ENCODE data around the gene CD96. TPM values are rescaled to one million over a fixed set of nuclear protein-coding genes. Genes with fewer than 3 reads are reported as not detected.

Gene CD96
- total RNA-seq, 2 experiments from 2014 or later = not detected

DNA sequence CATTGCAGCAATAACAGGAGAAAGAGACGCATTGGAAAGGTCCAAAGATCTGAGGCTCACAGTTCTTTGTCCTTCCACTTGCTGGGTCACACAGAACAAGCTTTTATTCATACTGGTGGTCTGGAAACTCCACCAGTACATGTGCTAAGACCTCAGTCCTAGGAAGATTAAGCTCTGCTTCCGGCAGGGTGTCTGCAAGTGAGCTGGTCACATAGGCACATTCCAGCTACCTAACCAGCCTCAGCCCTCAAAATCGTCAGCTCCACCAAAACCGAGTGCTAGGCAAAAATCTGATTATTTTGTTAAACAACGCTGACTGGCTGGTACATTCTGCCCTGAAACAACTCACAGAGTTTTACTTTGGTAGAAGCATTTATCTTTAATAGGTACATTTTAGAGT, 50.9 kb downstream of the CD96 start:
- no peak overlapping the region for H3K4me2 ChIP-seq (ENCODE audit: low read length)
- no peak for DNase-seq (ENCODE audit: low spot score)
- no peak overlapping the region for H3K4me3 ChIP-seq (ENCODE audit: low read depth, low read length, poor library complexity, severe bottlenecking)
- CTCF ChIA-PET (ENCODE audit: unreplicated experiment) = no interaction called here
- H3K79me2 ChIP-seq (ENCODE audit: insufficient read depth, low read depth, low read length) = no peaks in the 10 kb centered on the region
- no peaks in the 10 kb centered on the region for H3K4me1 ChIP-seq (ENCODE audit: insufficient read depth, low read length, poor library complexity, severe bottlenecking)
- no peaks in the 10 kb centered on the region for H3K9me2 ChIP-seq (ENCODE audit: insufficient read depth, low read length)
- no peaks in the 10 kb centered on the region for H4K20me1 ChIP-seq (ENCODE audit: insufficient read depth, low read length)
- no peak overlapping the region for H2AFZ ChIP-seq (ENCODE audit: low read length)
- BruUV-seq (replicated peaks) = no TSS peak
- intact Hi-C loops (cut with micrococcal nuclease; ENCODE audit: unreplicated experiment) = no loop called here
- H3K27ac ChIP-seq (ENCODE audit: low read depth, low read length, poor library complexity, severe bottlenecking) = no peak overlapping the region
- no peaks in the 10 kb centered on the region for H3K9me3 ChIP-seq (ENCODE audit: low read length)
- POLR2A ChIA-PET = no interaction called here
- no peaks in the 10 kb centered on the region for H3K36me3 ChIP-seq (ENCODE audit: insufficient read depth, low read length)
- TF ChIP-seq EZH2phosphoT487 (IDR thresholded peaks at IDR 0.05; ENCODE audit: borderline replicate concordance, low read depth, low read length) = no peak
- TF ChIP-seq, protein P1, sequence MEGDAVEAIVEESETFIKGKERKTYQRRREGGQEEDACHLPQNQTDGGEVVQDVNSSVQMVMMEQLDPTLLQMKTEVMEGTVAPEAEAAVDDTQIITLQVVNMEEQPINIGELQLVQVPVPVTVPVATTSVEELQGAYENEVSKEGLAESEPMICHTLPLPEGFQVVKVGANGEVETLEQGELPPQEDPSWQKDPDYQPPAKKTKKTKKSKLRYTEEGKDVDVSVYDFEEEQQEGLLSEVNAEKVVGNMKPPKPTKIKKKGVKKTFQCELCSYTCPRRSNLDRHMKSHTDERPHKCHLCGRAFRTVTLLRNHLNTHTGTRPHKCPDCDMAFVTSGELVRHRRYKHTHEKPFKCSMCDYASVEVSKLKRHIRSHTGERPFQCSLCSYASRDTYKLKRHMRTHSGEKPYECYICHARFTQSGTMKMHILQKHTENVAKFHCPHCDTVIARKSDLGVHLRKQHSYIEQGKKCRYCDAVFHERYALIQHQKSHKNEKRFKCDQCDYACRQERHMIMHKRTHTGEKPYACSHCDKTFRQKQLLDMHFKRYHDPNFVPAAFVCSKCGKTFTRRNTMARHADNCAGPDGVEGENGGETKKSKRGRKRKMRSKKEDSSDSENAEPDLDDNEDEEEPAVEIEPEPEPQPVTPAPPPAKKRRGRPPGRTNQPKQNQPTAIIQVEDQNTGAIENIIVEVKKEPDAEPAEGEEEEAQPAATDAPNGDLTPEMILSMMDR (conservative IDR thresholded peaks at IDR 0.05; ENCODE audit: low read length) = no peak

DNA sequence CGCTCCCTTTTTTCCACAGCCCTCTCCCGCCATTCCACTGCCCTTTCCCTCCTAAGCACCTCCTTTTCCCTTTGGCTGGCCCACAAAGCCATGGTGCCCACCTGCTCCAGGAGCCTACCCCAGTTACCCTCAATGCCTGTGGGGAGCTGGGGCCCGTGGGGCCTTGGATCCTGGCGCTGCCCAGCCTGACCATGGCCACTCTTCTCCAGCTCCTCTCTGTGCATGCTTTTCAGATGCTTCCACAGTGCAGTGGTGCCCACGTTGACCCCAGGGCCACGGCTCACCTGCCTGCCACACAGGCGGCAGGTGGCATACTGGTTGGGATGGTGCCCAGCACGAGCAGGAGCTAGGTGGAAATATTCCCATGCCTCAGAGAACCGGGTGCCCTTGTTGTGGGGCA, 51.7 kb downstream of the CD96 start:
- Histone ChIP-seq H3K4me1 (ENCODE audit: insufficient read depth, low read length, poor library complexity, severe bottlenecking) (no peaks in the 10 kb centered on the region), H3K9me2 (ENCODE audit: insufficient read depth, low read length) (no peaks in the 10 kb centered on the region), H4K20me1 (ENCODE audit: insufficient read depth, low read length) (no peaks in the 10 kb centered on the region), H2AFZ (ENCODE audit: low read length) (no peak overlapping the region), H3K79me2 (ENCODE audit: insufficient read depth, low read depth, low read length) (no peaks in the 10 kb centered on the region), H3K27ac (ENCODE audit: low read depth, low read length, poor library complexity, severe bottlenecking) (no peak overlapping the region), H3K9me3 (ENCODE audit: low read length) (no peaks in the 10 kb centered on the region), H3K4me3 (ENCODE audit: low read depth, low read length, poor library complexity, severe bottlenecking) (no peak overlapping the region), H3K4me2 (ENCODE audit: low read length) (no peak overlapping the region), H3K36me3 (ENCODE audit: insufficient read depth, low read length) (no peaks in the 10 kb centered on the region)
- ChIA-PET POLR2A (interaction anchor here (1.5 kb wide), 1 partner anchor 10 kb away, joined by 6 read pairs; no protein-coding TSS in a partner anchor), CTCF (ENCODE audit: unreplicated experiment) (no interaction called here)
- intact Hi-C loops (cut with micrococcal nuclease; ENCODE audit: unreplicated experiment) = no loop called here
- no peak for DNase-seq (ENCODE audit: low spot score)
- TF ChIP-seq EZH2phosphoT487 (IDR thresholded peaks at IDR 0.05; ENCODE audit: borderline replicate concordance, low read depth, low read length) = no peak
- TF ChIP-seq, protein P1 (conservative IDR thresholded peaks at IDR 0.05; ENCODE audit: low read length) = no peak
- no TSS peak for BruUV-seq (replicated peaks)

DNA sequence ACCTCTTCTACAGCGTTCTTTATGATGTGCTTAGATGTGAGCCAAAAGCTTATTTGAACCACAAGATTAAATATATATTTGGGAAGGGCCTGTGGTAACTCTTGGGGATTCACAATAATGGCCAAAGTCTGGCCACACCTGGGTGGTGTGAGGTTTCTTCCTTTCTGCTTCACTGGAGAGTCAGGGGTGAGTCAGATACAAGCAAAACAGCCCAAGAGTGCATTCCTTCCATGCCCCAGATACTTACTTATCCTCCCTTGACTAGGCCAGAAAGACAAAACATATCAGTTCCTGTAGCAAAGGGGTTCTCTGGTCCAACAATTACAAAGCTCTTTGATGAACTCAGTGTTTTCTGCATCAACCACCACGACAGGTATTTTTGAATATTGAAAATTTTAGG, 52.2 kb downstream of the CD96 start:
- ChIA-PET CTCF (ENCODE audit: unreplicated experiment) (no interaction called here), POLR2A (interaction anchor here (1.5 kb wide), 1 partner anchor 10 kb away, joined by 6 read pairs; no protein-coding TSS in a partner anchor)
- H3K36me3 ChIP-seq (ENCODE audit: insufficient read depth, low read length) = no peaks in the 10 kb centered on the region
- no peak for DNase-seq (ENCODE audit: low spot score)
- no peaks in the 10 kb centered on the region for H3K9me2 ChIP-seq (ENCODE audit: insufficient read depth, low read length)
- intact Hi-C loops (cut with micrococcal nuclease; ENCODE audit: unreplicated experiment) = no loop called here
- no peak overlapping the region for H3K27ac ChIP-seq (ENCODE audit: low read depth, low read length, poor library complexity, severe bottlenecking)
- no peak overlapping the region for H3K4me2 ChIP-seq (ENCODE audit: low read length)
- TF ChIP-seq EZH2phosphoT487 (IDR thresholded peaks at IDR 0.05; ENCODE audit: borderline replicate concordance, low read depth, low read length) = no peak
- TF ChIP-seq, protein P1 (conservative IDR thresholded peaks at IDR 0.05; ENCODE audit: low read length) = no peak
- H3K4me3 ChIP-seq (ENCODE audit: low read depth, low read length, poor library complexity, severe bottlenecking) = no peak overlapping the region
- no peak overlapping the region for H2AFZ ChIP-seq (ENCODE audit: low read length)
- no peaks in the 10 kb centered on the region for H3K9me3 ChIP-seq (ENCODE audit: low read length)
- no peaks in the 10 kb centered on the region for H3K79me2 ChIP-seq (ENCODE audit: insufficient read depth, low read depth, low read length)
- no peaks in the 10 kb centered on the region for H4K20me1 ChIP-seq (ENCODE audit: insufficient read depth, low read length)
- no TSS peak for BruUV-seq (replicated peaks)
- H3K4me1 ChIP-seq (ENCODE audit: insufficient read depth, low read length, poor library complexity, severe bottlenecking) = no peaks in the 10 kb centered on the region

Data from OCI-LY7 (cell line).